Mucosa of stomach (tissue), 1 donor: Measurements from ENCODE around the gene RBCK1.
A peak's percentile ranks its signal among the peaks of the same experiment; 100 is the strongest.

Experiments
- H3K27me3 ChIP-seq: one replicate; pipeline ENCODE4 v1.7.0; 2013; ENCODE audit warnings: mild to moderate bottlenecking, low read length; ENCODE audit not compliant: control insufficient read depth, insufficient read depth
- H3K36me3 ChIP-seq: one replicate; pipeline ENCODE4 v1.7.0; 2013; ENCODE audit warnings: low read length; ENCODE audit not compliant: control insufficient read depth, insufficient read depth
- H3K4me1 ChIP-seq: one replicate; pipeline ENCODE4 v1.7.0; 2013; ENCODE audit warnings: mild to moderate bottlenecking, low read length; ENCODE audit not compliant: control insufficient read depth, insufficient read depth
- H3K4me3 ChIP-seq: one replicate; pipeline ENCODE4 v1.7.0; 2013; ENCODE audit warnings: low read length
- H3K9ac ChIP-seq: one replicate; pipeline ENCODE4 v1.7.0; 2013; ENCODE audit warnings: mild to moderate bottlenecking, low read length, moderate library complexity
- H3K9me3 ChIP-seq: one replicate; pipeline ENCODE4 v1.7.0; 2013; ENCODE audit warnings: mild to moderate bottlenecking, low read length, moderate library complexity; ENCODE audit not compliant: control insufficient read depth
- donor health status: Pancreatic carcinoma.

RBCK1 gene

DNA sequence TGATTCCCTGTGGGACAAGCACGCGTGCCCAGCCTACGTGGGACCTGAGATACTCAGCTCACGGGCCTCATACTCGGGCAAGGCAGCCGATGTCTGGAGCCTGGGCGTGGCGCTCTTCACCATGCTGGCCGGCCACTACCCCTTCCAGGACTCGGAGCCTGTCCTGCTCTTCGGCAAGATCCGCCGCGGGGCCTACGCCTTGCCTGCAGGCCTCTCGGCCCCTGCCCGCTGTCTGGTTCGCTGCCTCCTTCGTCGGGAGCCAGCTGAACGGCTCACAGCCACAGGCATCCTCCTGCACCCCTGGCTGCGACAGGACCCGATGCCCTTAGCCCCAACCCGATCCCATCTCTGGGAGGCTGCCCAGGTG lies 11.9 kb upstream of the RBCK1 start:
- H3K9ac ChIP-seq, result peak overlapping the region; percentile 3
- H3K36me3 ChIP-seq, result no peaks in the 10 kb centered on the region
- no peaks in the 10 kb centered on the region for H3K9me3 ChIP-seq
- H3K27me3 ChIP-seq, result no peaks in the 10 kb centered on the region
- no peak overlapping the region for H3K4me3 ChIP-seq
- H3K4me1 ChIP-seq, result peaks cover 19% of the 10 kb centered on the region

DNA sequence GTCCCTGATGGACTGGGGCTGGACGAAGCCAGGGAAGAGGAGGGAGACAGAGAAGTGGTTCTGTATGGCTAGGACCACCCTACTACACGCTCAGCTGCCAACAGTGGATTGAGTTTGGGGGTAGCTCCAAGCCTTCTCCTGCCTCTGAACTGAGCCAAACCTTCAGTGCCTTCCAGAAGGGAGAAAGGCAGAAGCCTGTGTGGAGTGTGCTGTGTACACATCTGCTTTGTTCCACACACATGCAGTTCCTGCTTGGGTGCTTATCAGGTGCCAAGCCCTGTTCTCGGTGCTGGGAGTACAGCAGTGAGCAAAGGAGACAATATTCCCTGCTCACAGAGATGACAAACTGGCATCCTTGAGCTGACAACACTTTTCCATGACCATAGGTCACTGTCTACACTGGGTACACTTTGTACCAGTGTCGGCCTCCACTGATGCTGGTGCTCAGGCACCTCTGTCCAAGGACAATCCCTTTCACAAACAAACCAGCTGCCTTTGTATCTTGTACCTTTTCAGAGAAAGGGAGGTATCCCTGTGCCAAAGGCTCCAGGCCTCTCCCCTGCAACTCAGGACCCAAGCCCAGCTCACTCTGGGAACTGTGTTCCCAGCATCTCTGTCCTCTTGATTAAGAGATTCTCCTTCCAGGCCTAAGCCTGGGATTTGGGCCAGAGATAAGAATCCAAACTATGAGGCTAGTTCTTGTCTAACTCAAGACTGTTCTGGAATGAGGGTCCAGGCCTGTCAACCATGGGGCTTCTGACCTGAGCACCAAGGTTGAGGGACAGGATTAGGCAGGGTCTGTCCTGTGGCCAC lies 11.3 kb upstream of the RBCK1 start:
- Histone ChIP-seq H3K36me3 (no peaks in the 10 kb centered on the region), H3K9me3 (no peaks in the 10 kb centered on the region), H3K4me1 (peaks cover 21% of the 10 kb centered on the region), H3K9ac (peak overlapping the region; percentile 8), H3K27me3 (no peaks in the 10 kb centered on the region), H3K4me3 (no peak overlapping the region)

DNA sequence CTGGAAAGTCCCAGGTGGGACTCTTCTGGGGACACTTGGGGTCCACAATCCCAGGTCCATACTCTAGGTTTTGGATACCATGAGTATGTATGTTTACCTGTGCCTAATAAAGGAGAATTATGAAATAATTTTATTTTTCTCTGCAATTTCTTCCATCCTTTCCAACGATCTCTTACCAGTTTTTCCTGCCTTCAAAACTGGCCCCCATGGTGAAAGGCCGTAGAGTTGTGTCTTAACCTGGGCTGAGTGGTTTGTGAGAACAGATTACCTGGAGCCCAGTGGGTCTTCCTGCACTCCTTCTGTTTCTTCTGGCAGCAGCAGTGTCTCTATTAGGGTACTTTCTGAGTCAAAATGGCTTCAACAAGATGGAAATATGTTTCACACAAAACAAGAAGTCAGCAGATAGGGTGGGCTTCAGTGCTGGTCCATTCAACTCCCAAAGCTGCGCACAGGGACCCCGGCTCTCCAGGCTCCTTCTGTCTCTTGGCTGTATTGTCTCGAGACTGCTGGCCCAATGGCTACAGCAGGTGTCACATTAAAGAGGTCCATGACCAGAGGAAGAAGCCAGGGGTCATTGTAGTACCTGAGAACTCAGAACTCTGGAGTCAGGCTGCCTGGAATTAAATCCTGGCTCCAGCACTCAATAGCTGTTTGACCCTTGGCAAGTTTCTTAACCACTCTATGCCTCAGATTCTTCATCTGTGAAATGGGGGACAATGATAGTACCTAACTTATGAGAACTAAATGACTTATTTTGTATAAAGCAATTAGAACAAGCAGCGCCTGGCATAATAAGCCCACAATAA lies 10.5 kb upstream of the RBCK1 start:
- Histone ChIP-seq H3K36me3 (no peaks in the 10 kb centered on the region), H3K4me3 (no peak overlapping the region), H3K4me1 (peaks cover 27% of the 10 kb centered on the region), H3K27me3 (no peaks in the 10 kb centered on the region), H3K9me3 (no peaks in the 10 kb centered on the region), H3K9ac (peak overlapping the region; percentile 8)

DNA sequence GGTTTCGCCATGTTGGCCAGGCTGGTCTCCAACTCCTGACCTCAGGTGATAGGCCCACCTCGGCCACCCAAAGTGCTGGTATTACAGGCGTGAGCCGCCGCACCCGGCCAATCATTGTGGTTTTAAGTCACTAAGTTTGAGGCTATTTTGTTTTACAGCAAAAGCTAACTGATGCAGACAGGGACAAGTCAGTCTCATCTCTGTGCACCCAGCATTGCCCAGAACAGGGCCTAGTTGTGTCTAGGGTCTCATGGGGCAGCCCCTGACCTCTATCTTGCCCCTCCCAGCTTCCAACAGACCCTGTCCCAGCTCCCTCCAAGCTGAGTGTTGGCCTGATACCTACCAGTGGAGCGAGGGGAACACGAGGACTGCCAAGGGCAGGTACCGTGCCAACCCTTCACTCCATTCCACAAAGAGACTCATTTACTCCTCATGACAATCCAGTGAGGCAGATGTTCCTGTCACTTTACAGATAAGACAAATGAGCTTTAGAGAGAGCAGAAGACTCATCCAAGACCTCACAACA lies 8.9 kb upstream of the RBCK1 start:
- Histone ChIP-seq H3K9me3 (no peaks in the 10 kb centered on the region), H3K4me3 (no peak overlapping the region), H3K9ac (no peak overlapping the region), H3K4me1 (peaks cover 27% of the 10 kb centered on the region), H3K27me3 (no peaks in the 10 kb centered on the region), H3K36me3 (no peaks in the 10 kb centered on the region)

DNA sequence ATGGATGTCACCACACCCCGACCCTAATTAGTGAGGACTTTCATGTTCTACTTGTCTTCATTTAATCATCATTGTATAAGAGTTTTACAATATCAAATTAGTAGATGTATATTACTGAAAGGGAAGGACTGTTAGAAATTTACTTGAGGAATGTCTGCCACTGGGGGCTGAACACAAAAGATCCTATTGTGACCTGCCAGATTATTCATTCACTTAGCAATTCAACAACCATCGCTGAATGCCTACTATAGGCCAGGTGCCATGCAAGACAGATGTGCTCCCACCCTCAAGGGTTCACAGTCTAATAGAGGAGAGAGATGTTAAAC lies 8.0 kb upstream of the RBCK1 start:
- Histone ChIP-seq H3K27me3 (no peaks in the 10 kb centered on the region), H3K4me1 (peaks cover 27% of the 10 kb centered on the region), H3K36me3 (no peaks in the 10 kb centered on the region), H3K9me3 (no peaks in the 10 kb centered on the region), H3K9ac (no peak overlapping the region), H3K4me3 (no peak overlapping the region)

DNA sequence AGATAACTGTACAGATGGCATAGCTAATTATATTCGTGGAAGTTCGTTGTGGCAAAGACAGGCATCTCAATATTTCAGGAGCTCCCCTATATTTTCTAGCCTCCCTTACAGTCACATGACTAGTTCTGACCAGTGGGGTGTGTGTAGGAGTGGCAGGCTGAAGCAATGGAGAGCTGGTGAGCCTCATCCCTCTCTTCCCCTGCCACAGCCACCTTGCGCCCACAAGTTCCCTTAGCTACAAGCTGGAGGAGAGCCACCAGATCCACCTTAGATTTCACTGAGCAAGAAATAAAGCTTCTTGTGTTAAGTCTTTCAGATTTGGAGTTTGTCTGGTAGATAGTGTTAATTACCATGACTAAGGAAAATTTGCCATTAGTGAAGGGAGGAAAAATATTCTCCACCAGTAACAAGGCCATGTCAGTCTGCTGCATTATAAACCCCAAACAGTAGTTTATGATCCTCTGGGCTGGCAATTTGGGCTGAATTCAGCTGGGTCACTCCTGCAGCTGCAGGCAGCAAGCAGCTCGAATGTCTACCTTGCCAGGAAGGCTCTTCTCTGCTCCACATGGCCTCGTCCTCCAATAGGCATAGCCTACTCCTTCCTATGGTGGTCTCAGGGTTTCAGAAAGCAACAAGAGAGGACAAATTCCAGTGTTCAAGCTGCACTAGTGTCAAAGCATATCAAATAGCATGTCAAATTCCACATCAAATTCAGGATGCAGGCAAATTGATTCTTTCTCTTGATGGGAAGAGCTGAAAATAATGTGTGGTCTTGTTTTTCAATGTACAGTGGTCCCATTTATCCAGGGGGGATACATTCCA lies 7.4 kb upstream of the RBCK1 start:
- H3K9me3 ChIP-seq, result no peaks in the 10 kb centered on the region
- no peaks in the 10 kb centered on the region for H3K36me3 ChIP-seq
- H3K27me3 ChIP-seq, result no peaks in the 10 kb centered on the region
- peaks cover 26% of the 10 kb centered on the region for H3K4me1 ChIP-seq
- no peak overlapping the region for H3K9ac ChIP-seq
- H3K4me3 ChIP-seq, result no peak overlapping the region

DNA sequence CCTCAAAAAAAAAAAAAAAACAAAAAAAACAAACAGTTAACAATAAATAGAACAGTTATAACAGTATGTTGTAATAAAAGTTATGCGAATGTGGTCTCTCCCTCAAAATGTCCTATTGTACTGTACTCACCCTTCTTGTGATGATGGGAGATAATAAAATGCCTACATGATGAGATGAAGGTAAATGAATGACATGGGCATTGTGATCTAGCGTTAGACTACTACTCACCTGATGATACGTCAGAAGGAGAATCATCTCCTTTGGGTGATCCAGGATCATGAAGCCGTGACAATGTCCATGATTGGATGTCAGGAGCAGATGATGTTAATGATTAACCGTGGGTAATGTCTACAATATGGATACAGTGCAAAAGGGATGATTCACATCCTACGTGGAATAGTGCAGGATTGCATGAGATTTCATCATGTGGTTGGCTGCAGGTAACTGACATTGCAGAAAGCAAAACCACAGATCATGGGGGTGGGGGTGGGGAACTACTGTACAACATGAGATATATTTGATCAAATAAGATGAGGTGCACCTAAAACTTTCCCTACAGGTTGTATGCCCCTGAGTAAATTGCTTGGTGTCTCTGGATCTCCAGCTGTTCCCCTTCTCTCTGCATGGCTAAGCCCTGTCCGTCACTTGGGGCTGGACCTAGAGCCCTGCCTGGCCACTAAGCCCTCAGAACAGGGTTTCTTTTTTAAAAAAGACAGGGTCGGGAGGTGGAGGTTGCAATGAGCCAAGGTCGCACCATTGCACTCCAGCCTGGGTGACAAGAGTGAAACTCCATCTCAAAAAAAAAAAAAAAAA lies 6.2 kb upstream of the RBCK1 start:
- Histone ChIP-seq H3K9me3 (no peaks in the 10 kb centered on the region), H3K27me3 (no peaks in the 10 kb centered on the region), H3K4me1 (peaks cover 13% of the 10 kb centered on the region), H3K36me3 (no peaks in the 10 kb centered on the region), H3K9ac (no peak overlapping the region), H3K4me3 (no peak overlapping the region)

DNA sequence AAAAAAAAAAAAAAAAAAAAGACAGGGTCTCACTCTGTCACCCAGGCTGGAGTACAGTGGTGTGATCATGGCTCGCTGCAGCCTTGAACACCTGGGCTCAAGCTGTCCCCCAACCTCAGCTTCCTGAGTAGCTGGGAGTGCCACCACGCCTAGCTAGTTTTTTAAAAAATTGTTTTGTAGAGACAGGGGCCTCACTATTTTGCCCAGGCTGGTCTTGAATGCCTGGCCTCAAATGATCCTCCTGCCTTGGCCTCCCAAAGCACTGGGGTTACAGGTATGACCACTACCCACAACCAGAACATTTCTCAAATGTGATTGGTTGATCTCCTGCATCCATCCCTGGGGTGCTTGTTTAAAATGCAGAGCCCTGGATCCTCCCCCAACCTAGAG lies 5.6 kb upstream of the RBCK1 start:
- no peak overlapping the region for H3K9ac ChIP-seq

DNA sequence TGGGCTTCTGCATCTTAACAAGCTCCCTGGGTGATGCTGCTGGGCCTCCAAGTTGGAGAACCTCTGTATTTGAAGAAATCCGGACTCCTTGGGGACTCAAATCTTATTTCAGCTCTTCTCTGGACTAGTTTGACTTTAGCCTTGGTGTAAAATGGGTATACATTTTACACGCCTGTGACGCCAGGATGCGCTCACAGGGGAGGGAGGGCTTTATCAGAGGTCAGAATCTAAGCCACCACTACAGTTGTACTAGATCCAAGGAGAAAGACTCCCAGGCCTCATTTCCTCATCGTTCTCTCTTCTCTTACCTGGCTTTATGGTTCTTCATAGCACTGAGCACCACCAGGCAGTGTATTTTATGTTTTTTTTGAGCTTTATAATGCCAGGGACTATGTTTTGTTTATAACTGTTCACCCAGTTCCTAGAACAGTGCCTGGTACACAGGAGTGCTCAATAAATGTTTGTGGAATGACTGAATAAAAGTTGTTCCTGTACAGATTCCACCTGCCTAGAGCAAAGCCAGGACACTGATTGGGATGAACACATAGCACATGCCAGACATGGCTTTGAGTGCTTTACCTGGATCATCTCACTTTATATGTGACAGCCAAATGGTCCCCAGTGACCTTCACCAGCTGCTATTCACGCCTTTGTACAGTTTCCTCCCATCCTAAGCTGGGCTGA lies 5.1 kb upstream of the RBCK1 start:
- Histone ChIP-seq H3K27me3 (no peaks in the 10 kb centered on the region), H3K4me3 (no peak overlapping the region), H3K4me1 (peaks cover 8% of the 10 kb centered on the region), H3K9ac (no peak overlapping the region), H3K9me3 (no peaks in the 10 kb centered on the region), H3K36me3 (no peaks in the 10 kb centered on the region)

More for the DNA sequence above, 5.6 kb upstream of the RBCK1 start:
- H3K4me3 ChIP-seq, result no peak overlapping the region
- no peaks in the 10 kb centered on the region for H3K9me3 ChIP-seq
- no peaks in the 10 kb centered on the region for H3K27me3 ChIP-seq
- no peaks in the 10 kb centered on the region for H3K36me3 ChIP-seq
- H3K4me1 ChIP-seq, result peaks cover 8% of the 10 kb centered on the region

DNA sequence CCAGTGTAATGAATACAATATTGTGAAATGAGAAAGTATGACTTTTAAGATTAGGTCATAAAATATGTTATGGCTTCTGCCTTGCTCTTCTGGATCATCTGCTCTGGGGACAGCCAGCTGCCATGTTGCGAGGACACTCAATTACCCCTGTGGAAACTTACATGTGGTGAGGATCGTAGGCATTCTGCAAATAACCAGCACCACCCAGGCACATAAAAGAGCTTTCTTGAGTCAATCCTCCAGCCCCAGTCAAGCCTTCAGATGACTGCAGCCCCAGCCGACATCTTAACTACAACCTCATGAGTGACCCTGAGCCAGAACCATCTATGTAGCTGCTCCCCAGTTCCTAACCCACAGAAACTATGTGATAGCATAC lies 4.5 kb upstream of the RBCK1 start:
- Histone ChIP-seq H3K9me3 (no peaks in the 10 kb centered on the region), H3K36me3 (no peaks in the 10 kb centered on the region), H3K27me3 (no peaks in the 10 kb centered on the region), H3K4me1 (peaks cover 8% of the 10 kb centered on the region), H3K9ac (no peak overlapping the region), H3K4me3 (no peak overlapping the region)

DNA sequence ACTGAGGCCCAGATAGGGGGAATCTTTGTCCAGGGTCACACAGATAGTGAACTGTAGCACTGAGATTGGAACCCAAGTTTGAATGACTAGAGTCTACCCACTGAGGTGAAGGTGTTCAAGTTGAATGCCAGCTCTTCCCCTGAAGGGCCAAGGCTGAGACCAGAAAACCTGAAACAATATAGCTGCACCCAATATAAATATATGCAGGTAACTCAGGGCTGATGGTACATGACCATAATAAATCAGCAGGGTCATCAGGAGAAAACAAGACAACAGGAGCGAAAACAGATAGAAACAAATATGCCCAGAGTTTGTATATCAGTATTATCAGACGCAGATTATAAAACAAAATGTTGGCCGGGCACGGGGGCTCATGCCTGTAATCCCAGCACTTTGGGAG lies 4.0 kb upstream of the RBCK1 start:
- Histone ChIP-seq H3K9ac (no peak overlapping the region), H3K27me3 (no peaks in the 10 kb centered on the region), H3K36me3 (no peaks in the 10 kb centered on the region), H3K4me1 (peaks cover 11% of the 10 kb centered on the region), H3K9me3 (no peaks in the 10 kb centered on the region), H3K4me3 (no peak overlapping the region)
